H9 (cell line): ENCODE data around the gene PIP5K1C. TPM values are rescaled to one million over a fixed set of nuclear protein-coding genes. Genes with fewer than 3 reads are reported as not detected.

Experiments
- DNase-seq: peaks from one replicate; pipeline ENCODE4 v3.0.0-alpha.2; 2017
- H2AFZ ChIP-seq: one replicate; pipeline ENCODE4 v1.6.1; 2013; ENCODE audit warnings: mild to moderate bottlenecking, low read length, control low read depth, moderate library complexity
- H2AK5ac ChIP-seq: 2 replicates; pipeline ENCODE4 v1.6.1; 2013; ENCODE audit warnings: low read length, control low read depth, mixed read lengths; ENCODE audit not compliant: insufficient read length
- H2BK120ac ChIP-seq: one replicate; pipeline ENCODE4 v1.6.1; 2013; ENCODE audit warnings: low read depth, mild to moderate bottlenecking, low read length, control low read depth, inconsistent platforms; ENCODE audit not compliant: poor library complexity, severe bottlenecking
- H2BK12ac ChIP-seq: 2 replicates; pipeline ENCODE4 v1.6.1; 2013; ENCODE audit warnings: low read length, control low read depth, mixed read lengths, low read depth; ENCODE audit not compliant: insufficient read length
- H2BK15ac ChIP-seq: 2 replicates; pipeline ENCODE4 v1.6.1; 2013; ENCODE audit warnings: low read depth, low read length, control low read depth
- H2BK20ac ChIP-seq: one replicate; pipeline ENCODE4 v1.6.1; 2013; ENCODE audit warnings: low read depth, mild to moderate bottlenecking, low read length, control low read depth, inconsistent platforms; ENCODE audit not compliant: poor library complexity, severe bottlenecking
- H2BK5ac ChIP-seq: 2 replicates; pipeline ENCODE4 v1.6.1; 2013; ENCODE audit warnings: low read length, control low read depth, mixed read lengths; ENCODE audit not compliant: insufficient read length
- H3K14ac ChIP-seq: 2 replicates; pipeline ENCODE4 v1.6.1; 2013; ENCODE audit warnings: low read length, control low read depth; ENCODE audit not compliant: insufficient read depth
- H3K18ac ChIP-seq: 2 replicates; pipeline ENCODE4 v1.6.1; 2013; ENCODE audit warnings: low read depth, mild to moderate bottlenecking, mixed read lengths, low read length, control low read depth; ENCODE audit not compliant: insufficient read length
- H3K23ac ChIP-seq: 2 replicates; pipeline ENCODE4 v1.6.1; 2013; ENCODE audit warnings: low read length, control low read depth, mixed read lengths, low read depth; ENCODE audit not compliant: insufficient read length
- H3K23me2 ChIP-seq: 2 replicates; pipeline ENCODE4 v1.6.1; 2013; ENCODE audit warnings: low read depth, mild to moderate bottlenecking, mixed read lengths, low read length, control low read depth; ENCODE audit not compliant: insufficient read length, poor library complexity, severe bottlenecking
- H3K27ac ChIP-seq: 2 replicates; pipeline ENCODE4 v1.5.1; 2013; ENCODE audit warnings: low read length, control low read depth, mixed read lengths, low read depth; ENCODE audit not compliant: insufficient read length
- H3K27me3 ChIP-seq: 2 replicates; pipeline ENCODE4 v1.6.1; 2013; ENCODE audit warnings: low read length, control low read depth, inconsistent platforms; ENCODE audit not compliant: insufficient read depth
- H3K4ac ChIP-seq: 2 replicates; pipeline ENCODE4 v1.6.1; 2013; ENCODE audit warnings: low read depth, mild to moderate bottlenecking, control low read depth, inconsistent platforms, low read length, moderate library complexity
- H3K4me1 ChIP-seq: 2 replicates; pipeline ENCODE4 v1.6.1; 2013; ENCODE audit warnings: low read length, control low read depth, inconsistent platforms; ENCODE audit not compliant: insufficient read depth
- H3K4me2 ChIP-seq: 2 replicates; pipeline ENCODE4 v1.6.1; 2013; ENCODE audit warnings: low read length, control low read depth, mixed read lengths; ENCODE audit not compliant: insufficient read length, insufficient read depth
- H3K56ac ChIP-seq: 2 replicates; pipeline ENCODE4 v1.6.1; 2013; ENCODE audit warnings: low read depth, mild to moderate bottlenecking, mixed read lengths, low read length, control low read depth; ENCODE audit not compliant: insufficient read length
- H3K79me1 ChIP-seq: 2 replicates; pipeline ENCODE4 v1.6.1; 2013; ENCODE audit warnings: low read depth, mild to moderate bottlenecking, moderate library complexity, low read length, control low read depth, inconsistent platforms; ENCODE audit not compliant: insufficient read depth, poor library complexity, severe bottlenecking
- H3K79me2 ChIP-seq: 2 replicates; pipeline ENCODE4 v1.6.1; 2013; ENCODE audit warnings: low read length, control low read depth, inconsistent platforms; ENCODE audit not compliant: insufficient read depth
- H3K9ac ChIP-seq: 2 replicates; pipeline ENCODE4 v1.6.1; 2013; ENCODE audit warnings: low read length, control low read depth, mixed read lengths; ENCODE audit not compliant: insufficient read length; ENCODE audit errors: extremely low read depth
- H3K9me3 ChIP-seq: one replicate; pipeline ENCODE4 v1.6.1; 2013; ENCODE audit warnings: low read depth, low read length, inconsistent platforms; ENCODE audit not compliant: control insufficient read depth
- H3T11ph ChIP-seq: one replicate; pipeline ENCODE4 v1.6.1; 2013; ENCODE audit warnings: mild to moderate bottlenecking, low read length, control low read depth, inconsistent platforms
- H4K20me1 ChIP-seq: one replicate; pipeline ENCODE4 v1.6.1; 2013; ENCODE audit not compliant: control insufficient read depth, insufficient read length, insufficient read depth
- H4K5ac ChIP-seq: 2 replicates; pipeline ENCODE4 v1.6.1; 2013; ENCODE audit warnings: low read depth, mild to moderate bottlenecking, mixed read lengths, low read length, control low read depth; ENCODE audit not compliant: insufficient read length
- H4K8ac ChIP-seq: replicated peaks from 2 replicates; pipeline ENCODE4 v1.6.1; 2013; ENCODE audit warnings: low read length, control low read depth, mixed read lengths, low read depth; ENCODE audit not compliant: insufficient read length
- H4K91ac ChIP-seq: 2 replicates; pipeline ENCODE4 v1.6.1; 2013; ENCODE audit warnings: low read depth, mild to moderate bottlenecking, moderate library complexity, mixed read lengths, low read length, control low read depth; ENCODE audit not compliant: insufficient read length
- H3K27ac Mint-ChIP-seq, 3 experiments: 2 replicates in 2 of 3; 3 replicates in 1 of 3; pipeline ENCODE4 v1.8.0; 2020 to 2021; ENCODE audit warnings: mixed read lengths in 3 of 3, mild to moderate bottlenecking in 1 of 3, moderate library complexity in 1 of 3
- H3K27me3 Mint-ChIP-seq: 2 replicates; pipeline ENCODE4 v1.8.0; 2021; ENCODE audit warnings: low read depth, mild to moderate bottlenecking, moderate library complexity, mixed read lengths
- H3K36me3 Mint-ChIP-seq, 3 experiments: 2 replicates in 2 of 3; 3 replicates in 1 of 3; pipeline ENCODE4 v1.8.0; 2020 to 2021; ENCODE audit warnings: low read depth in 3 of 3, mixed read lengths in 3 of 3; ENCODE audit not compliant: insufficient read depth in 1 of 3
- H3K4me1 Mint-ChIP-seq, 2 experiments: 2 replicates each; pipeline ENCODE4 v1.8.0; 2020; ENCODE audit warnings: mixed read lengths in 2 of 2
- H3K4me3 Mint-ChIP-seq, 2 experiments: 2 replicates in 1 of 2; 3 replicates in 1 of 2; pipeline ENCODE4 v1.8.0; 2020 to 2021; ENCODE audit warnings: mild to moderate bottlenecking in 2 of 2, mixed read lengths in 2 of 2, moderate library complexity in 1 of 2
- H3K9me3 Mint-ChIP-seq, 2 experiments: 2 replicates in 1 of 2; 3 replicates in 1 of 2; pipeline ENCODE4 v1.8.0; 2020; ENCODE audit warnings: mild to moderate bottlenecking in 2 of 2, mixed read lengths in 2 of 2, moderate library complexity in 1 of 2
- WGBS: extraction: QIAGEN DNeasy Blood & Tissue Kit; methylation state at CpG from one replicate; pipeline ENCODE4 v1.1.7; 2013; ENCODE audit warnings: missing lambda C conversion rate, low lambda C conversion rate, mixed read lengths; ENCODE audit not compliant: insufficient read length; ENCODE audit errors: extremely low coverage; 5-methylcytosine and 5-hydroxymethylcytosine counted together
- total RNA-seq: library from RNA; stranded (reverse); gene quantifications from 2 replicates; pipeline ENCODE4 v1.2.1, GENCODE V29; 2021
- TF ChIP-seq, protein P1 (sequence below): fragments of 200-600 bp; sonication (generic); conservative IDR thresholded peaks from 3 replicates; pipeline ENCODE4 v1.8.0; 2021; ENCODE audit warnings: antibody characterized with exemption, mild to moderate bottlenecking

The PIP5K1C gene
- total RNA-seq, 1 experiment from 2014 or later: 41.7 TPM

DNA sequence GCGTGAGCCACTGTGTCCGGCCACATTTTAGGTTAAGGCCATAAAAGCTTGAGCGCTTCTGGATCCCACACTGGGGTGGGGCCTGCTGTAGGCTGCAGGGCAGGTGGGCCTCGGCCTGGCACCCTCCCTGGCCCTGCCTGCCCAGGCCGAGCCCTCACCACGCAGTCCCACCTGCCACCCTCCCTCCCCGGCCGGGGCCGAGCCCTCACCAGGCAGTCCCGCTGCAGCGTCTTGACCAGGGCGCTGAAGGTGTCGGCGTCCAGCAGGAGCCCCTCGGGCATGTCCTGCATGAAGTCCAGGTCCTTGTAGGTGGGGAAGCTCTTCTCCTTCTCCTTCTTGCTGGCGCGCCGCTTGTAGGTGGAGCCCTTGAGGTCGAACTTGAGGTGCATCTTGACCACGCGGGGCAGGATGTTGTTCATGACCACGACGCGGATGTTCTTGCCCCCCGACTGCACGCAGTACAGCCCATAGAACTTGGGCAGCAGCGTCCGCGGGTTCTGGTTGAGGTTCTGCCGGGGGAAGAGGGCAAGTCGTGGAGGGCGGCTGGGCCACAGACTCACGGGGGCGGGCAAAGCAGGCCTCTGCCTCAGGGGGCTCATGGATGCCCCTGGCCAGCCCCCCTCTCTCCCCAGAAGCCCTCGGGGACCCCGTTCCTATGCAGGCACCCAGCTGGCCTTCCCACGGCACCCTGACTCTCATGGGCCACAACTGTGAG, 47.0 kb downstream of the PIP5K1C start:
- Histone ChIP-seq H4K20me1 (peaks cover 3% of the 10 kb centered on the region), H4K8ac (no peak overlapping the region), H3K56ac (no peak overlapping the region), H3K18ac (no peak overlapping the region), H2BK5ac (no peak overlapping the region), H2AFZ (no peak overlapping the region), H3K79me2 (no peaks in the 10 kb centered on the region), H3K4ac (no peak overlapping the region), H2BK120ac (no peak overlapping the region), H2BK12ac (no peak overlapping the region), H3K23me2 (no peaks in the 10 kb centered on the region), H3K9ac (no peak overlapping the region), H3K79me1 (no peaks in the 10 kb centered on the region), H2AK5ac (no peak overlapping the region), H2BK15ac (no peak overlapping the region), H3K27me3 (no peaks in the 10 kb centered on the region), H2BK20ac (no peak overlapping the region), H3K27ac (no peak overlapping the region), H3K14ac (no peak overlapping the region), H3T11ph (no peak overlapping the region), H4K5ac (no peak overlapping the region), H3K23ac (no peak overlapping the region), H3K4me1 (no peaks in the 10 kb centered on the region), H4K91ac (no peak overlapping the region), H3K4me2 (no peak overlapping the region), H3K9me3 (no peaks in the 10 kb centered on the region)
- H3K4me3 Mint-ChIP-seq: no peak overlapping the region
- TF ChIP-seq, protein P1, sequence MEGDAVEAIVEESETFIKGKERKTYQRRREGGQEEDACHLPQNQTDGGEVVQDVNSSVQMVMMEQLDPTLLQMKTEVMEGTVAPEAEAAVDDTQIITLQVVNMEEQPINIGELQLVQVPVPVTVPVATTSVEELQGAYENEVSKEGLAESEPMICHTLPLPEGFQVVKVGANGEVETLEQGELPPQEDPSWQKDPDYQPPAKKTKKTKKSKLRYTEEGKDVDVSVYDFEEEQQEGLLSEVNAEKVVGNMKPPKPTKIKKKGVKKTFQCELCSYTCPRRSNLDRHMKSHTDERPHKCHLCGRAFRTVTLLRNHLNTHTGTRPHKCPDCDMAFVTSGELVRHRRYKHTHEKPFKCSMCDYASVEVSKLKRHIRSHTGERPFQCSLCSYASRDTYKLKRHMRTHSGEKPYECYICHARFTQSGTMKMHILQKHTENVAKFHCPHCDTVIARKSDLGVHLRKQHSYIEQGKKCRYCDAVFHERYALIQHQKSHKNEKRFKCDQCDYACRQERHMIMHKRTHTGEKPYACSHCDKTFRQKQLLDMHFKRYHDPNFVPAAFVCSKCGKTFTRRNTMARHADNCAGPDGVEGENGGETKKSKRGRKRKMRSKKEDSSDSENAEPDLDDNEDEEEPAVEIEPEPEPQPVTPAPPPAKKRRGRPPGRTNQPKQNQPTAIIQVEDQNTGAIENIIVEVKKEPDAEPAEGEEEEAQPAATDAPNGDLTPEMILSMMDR: no peak
- H3K9me3 Mint-ChIP-seq: no peaks in the 10 kb centered on the region; a peak in 1 of 5 replicates
- WGBS: no CpG with 5 or more reads among the region's 37 CpGs
- H3K36me3 Mint-ChIP-seq: peaks cover 8 to 32% (median 31%) of the 10 kb centered on the region in 3 experiments
- DNase-seq: no peak
- H3K4me1 Mint-ChIP-seq: no peaks in the 10 kb centered on the region
- no peaks in the 10 kb centered on the region for H3K27me3 Mint-ChIP-seq
- no peak overlapping the region for H3K27ac Mint-ChIP-seq
